ENCODE measurements around the gene TMEM129.
A peak's percentile ranks its signal among the peaks of the same experiment; 100 is the strongest.

TMEM129 gene

DNA sequence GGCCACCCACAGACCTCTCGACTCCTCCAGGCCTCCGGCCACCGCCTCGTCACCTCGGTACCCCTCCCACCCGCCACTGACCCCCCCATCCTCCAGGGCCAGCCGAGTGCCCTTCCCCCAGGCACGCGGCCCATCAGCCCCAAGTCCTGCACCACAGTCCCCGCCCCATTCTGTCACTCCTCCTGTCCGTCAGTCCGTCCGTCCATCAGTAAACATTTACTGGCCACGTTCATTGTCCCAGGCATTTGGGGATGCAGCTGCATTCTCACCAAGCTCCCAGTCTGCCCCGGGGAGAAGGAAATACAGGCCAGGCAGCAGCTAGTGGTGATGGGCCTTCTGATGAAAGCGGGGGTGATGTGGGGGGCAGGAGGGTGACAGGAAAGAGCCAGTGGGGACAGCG is 36.7 kb upstream of the TMEM129 start:
- no peak for DNase-seq

DNA sequence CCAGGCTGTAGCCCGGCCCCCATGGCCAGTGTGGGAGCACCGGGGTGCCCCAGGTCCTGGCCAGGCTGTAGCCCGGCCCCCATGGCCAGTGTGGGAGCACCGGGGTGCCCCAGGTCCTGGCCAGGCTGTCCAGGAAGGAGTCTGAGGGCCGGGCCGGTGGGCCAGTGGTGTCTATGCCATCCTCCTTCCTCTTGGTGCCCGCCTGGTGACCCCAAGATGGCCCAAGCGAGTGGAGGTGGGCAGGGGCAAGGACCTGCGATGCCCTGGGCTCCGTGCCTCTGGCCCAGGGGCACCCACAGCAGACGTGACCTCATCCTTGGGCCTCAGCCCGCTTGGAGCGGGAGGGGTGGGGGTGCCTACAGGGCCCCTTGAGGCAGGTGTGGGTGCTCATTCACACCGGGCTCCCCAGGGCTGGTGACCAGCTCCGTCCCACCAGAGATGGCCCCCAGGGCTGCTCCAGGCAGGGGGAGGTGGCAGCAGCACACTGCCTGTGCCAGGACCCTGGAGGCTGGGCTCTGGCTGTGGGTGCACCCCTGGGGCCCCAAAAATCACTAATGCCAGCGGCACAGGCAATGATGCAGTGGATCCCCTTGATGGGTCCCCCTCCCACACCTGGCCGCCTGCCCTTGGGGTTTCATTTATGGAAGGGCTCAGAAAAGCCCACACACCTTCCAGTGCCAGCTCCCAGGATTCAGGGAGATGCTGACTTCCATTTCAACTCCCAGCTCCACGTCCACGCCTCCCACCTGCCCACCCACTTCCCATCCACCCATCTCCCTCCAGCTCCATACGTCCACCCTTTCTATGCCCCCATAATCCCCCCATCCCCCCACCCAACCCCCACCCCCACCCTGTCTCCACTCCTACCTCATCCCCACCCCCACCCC is 36.0 kb upstream of the TMEM129 start:
- DNase-seq: no peak

DNA sequence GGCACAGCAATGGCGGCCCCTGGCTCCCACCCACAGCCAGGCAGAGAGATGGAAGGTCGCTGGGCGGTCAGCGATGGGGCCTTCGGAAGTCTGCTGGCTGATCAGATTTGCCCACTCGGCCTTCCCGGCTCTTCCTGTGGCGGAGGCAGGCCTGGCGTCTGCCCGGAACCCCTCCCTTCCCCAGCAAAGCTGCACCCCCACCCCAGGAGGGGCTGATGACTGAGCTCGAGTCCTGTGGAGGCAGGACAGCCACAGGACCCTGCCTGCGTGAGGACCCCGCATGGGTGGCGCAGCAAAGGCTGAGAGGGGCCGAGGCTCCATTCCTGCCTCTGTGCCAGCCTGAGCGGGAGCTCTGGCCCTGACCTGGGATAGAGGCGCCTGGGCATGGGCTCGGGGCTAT is 35.0 kb upstream of the TMEM129 start:
- no peak for DNase-seq

DNA sequence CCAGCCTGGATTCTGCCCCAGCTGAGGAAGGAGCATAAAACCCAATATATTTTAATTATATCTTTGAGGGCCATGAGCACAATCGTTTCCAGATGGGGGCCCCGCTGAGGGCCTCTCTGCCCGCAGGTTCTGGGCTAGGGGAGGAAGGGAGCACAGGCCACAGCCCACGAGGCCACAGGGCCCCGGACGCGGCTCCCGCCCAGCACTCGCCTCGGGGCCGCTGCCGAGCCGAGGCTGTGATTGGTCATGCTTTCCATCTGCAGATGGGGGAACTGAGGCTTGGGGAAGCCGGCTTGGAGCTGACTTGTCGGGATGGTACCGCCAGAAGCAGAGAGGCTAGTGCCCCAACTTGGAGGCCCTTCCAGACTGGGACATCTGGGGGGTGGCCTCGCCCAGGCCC is 34.2 kb upstream of the TMEM129 start:
- DNase-seq: no peak

DNA sequence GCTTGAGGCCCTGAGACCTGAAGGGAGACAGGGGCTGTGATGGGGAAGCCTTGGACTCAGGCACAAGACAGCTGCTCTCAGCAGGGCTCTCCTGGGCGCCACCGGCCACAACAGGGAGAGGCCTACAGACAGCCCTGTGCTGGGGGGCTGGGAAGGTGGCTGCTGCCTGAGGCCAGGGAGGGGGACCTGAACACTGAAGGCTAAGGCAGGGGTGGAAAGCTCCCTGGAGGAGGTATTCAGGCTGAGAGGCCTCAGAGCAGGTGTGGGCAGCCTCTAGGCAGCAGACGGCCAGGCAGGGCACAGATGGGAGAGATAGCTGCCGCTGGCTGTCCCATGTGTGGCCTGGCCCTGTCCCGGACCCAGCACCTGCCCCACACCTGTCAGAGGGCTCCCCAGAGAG is 33.2 kb upstream of the TMEM129 start:
- no peak for DNase-seq

DNA sequence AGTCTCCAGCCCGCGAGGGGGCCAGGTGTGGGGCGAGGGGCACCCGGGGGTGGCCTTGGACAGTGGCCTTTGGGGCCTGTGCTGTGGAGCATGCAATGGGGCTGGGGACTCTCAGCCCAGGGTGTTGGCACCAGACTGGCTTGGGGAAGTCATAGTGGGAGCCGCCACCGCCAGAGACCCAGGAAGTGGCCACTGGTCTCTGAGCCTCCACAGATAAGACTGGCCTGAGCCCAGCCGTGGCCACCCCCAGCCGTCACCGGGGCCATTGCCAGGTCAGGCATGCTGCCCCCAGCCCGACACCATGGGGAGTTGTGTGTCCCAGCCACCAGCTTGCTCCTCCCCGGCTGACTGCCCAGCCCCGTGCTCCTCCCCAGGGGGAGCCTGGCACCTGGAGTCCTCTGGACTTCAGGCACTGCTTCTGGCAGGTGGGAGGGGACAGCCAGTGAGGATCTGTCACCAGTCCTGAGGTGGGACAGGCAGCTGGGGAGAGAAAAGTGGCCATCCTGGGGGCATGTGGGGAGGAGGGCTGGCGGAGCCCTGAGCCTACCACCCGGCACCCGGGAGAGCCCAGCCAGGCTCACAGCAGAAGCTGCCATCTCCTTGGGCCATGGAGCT is 32.7 kb upstream of the TMEM129 start:
- no peak for DNase-seq

DNA sequence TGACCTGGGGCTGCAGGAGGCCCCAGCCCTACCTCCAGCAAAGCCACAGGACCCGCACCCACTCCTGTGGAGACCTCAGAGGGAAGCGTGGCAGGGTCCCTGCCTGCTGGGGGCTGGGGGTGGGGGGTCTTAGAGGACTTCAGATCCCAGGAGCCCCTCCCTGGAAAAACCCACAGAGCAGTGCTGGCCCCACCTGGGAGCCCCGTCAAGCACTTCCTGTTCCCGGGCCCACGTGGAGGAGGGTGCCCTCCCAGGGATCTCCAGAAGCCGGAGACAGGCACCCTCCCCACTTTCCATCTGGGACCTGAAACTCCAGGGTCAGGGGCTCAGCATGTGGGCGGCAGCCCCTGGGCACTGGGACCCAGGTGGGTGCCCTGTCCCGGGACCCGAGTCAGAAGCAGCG is 32.2 kb upstream of the TMEM129 start:
- no peak for DNase-seq

DNA sequence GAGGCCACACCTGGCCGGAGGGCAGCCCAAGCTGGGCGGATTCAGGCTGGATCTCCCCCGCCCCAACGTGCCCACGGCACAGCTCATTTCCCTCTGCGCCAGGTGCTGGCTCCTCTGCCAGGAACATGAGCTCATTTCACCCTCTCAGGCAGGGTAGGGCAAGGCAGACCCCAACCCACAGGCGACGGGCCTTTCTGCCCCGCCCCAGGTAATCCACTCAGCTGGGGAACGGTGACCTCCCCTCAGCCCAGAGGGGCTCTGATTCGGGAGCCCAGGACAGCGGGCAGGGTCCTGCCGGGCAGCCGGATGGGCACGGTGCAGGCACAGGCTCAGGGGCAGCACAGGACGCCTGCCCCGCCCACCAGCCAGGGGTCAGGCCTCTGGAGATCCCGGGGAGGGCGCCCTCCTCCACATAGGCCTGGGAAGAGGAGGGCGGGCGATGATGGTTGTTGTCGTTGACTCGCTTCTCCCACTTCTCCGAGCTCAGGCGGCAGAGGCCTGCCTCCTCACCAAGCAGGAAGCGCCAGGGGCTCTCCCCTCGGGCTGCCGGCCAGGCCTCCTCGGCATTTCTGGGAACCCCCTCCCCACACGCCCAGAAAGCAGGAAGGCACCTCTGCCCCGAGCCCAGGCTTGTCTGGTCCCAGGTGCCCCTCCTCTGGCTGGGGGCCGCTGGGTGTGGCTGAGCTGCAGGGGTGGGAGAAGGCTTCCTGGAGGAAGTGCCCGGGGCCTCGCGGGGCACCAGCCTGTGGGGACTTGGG is 31.3 kb upstream of the TMEM129 start:
- DNase-seq: peak; percentile 60

DNA sequence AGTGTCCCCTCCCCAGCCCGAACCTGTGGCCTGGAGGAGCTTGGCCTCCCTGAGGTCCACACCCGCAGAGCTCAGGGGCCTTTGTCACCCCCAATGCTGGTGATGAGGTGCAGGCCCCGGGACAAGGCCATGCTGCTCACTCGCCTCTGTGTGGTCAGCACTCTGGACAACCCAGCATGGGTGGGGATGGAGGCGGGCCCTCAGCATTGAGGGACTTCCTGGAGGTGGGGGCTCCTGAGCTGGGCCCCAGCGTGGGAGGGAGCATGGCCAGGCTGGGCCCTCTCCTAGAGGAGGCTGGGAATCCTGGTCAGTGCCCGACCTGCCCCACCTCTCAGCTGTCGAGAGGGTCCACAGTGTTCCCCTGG is 30.8 kb upstream of the TMEM129 start:
- DNase-seq: no peak

DNA sequence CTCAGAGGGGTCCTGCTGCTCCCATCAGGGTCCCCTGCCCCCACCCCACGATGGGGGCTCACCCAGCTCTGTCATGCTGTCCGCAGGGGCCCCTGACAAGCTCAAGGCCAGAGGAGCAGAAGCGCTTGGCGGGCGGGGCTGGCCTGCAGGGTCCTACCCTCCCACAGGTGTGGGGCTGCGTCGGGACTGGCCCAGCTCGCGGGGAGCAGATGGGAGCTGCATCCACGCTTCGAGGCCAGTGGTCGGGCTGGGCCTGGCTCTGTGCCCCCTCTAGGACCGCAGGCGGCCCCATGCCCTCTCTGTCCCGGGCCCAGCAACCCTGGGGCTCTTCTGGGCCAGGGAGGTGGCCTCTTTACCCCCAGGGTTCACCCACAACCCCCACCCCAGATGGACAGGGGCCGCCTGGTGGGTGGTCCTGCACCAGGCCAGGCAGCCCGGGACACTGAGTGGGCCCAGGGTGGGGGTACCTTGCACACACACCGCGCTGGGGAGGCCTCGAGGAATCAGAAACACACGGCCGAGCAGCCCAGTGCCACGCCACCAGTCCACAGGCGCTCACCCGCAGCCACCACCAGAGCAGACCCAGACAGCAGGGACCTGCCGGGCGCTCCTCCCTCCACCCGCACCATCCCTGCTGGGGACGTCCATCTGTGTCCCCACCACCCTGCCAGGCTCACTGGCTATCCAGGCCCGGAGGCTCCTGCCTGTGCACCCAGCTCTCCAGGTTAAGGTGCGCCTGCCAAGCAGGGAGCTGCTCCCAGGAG is 30.2 kb upstream of the TMEM129 start:
- no peak for DNase-seq

DNA sequence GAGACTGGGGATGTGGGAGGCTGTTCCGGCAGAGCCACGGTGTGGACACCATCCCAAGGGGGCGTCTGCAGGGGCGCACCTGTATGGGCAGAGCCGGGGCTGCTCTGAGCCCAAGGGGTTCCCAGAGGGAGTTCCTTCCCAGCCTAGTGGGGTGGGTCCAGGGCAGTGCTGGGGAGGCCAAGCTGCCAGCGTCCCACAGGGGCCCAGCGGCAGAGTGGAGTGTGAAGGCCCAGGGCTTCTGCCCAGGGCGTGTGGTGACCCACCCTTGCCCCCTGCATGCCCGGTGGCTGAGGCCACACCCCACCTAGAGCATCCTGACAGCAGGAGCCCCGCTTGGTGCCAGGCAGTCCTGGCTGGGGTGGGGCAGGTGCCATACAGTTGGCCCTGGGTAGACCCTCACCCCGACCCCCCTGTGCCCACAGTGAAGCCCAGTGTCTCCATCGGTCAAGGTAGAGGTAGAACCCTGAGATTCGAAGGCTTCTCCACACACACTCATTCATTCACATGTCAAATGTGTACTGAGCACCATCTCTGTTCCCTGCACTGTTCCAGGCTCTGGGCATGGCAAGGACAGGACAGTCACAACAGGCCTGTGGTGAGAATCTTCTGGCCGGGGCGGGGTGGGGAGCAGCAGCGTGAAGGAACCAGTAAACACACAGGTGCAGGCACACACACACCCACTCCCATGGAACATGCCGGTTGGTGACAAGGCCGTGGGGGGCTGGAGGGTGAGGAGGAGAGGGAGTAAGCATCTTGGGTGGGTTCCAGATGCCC is 29.4 kb upstream of the TMEM129 start:
- no peak for DNase-seq

DNA sequence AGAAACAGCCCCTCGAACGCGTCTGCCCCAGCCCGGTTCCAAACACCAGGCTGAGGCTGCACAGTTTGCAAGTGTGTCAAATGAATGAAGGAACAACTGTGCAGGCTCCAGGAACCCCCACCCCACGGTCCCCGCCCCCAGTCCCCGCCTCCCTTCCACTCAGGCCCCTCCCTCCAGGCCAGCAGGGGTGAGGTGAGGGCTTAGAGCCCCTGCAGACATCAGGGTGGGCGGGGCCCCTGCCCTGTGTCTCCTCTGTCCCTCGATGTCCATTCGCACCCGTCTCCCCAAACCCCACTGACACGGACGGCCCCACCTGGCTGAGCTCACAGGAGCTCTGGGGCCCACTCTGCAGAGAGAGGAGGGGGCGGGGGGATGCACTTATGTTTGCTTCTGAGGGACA is 28.7 kb upstream of the TMEM129 start:
- no peak for DNase-seq

DNA sequence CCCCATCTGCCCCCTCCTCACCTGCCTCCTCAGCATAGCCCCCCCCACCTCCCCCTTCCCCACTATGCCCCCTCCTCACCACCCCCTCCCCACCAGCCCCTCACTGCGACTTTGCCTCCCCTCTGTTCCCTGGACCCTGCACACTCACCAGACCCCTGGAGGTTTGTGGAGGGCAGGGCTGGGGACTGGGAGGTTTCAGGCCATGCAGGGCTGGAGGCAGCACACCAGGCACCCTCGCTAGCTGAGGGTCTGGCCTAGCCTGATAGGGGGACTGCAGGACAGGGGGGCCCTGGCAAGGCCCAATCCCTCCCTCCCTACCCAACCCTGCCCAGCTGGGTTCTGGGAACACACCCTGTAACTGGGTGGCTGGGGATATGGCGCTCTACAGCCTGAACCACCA is 28.2 kb upstream of the TMEM129 start:
- peak; percentile 67 for DNase-seq

DNA sequence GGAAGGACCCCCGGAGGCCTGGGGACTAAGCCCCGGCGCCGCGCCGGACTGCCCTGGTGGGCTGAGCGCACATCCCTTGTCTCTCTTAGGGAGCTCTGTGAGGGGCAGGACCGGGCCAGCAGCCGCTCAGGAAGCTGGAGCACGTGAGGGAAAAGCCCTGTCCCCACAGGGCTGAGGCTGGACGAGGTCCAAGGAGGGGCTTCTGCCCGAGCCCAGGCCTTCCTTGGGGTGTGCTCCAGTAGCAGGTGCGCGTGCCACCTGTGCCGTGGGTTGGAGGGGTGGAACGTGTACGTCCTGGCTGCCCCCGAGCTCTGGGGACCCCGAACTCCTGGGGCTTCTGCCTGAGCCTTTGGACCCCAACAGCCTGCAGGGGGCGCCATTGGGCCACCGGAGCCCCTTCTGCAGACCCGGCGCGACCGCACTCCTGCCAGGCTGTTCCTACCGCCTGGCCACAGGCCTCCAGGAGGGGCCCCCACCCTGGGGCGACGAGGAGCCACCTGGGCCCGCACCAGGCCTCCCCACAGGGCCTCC is 27.4 kb upstream of the TMEM129 start:
- DNase-seq: peak; percentile 95

DNA sequence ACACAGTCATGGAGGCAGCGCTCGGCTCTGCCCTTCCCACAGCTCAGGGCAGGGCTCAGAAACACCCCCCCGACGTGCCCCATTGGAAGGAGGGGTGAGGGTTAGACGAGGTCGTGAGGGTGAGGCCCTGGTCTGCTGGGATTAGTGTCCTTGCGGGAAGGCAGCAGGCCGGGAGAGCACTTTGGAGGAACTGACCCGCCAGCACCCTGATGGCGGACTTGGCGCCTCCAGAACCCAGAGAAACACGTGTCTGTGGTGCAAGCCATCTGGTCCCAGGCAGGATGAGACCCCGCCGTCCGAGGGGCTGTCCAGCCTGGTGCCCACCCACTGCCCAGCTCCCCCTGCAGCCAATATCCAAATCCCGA is 26.5 kb upstream of the TMEM129 start:
- DNase-seq: no peak

DNA sequence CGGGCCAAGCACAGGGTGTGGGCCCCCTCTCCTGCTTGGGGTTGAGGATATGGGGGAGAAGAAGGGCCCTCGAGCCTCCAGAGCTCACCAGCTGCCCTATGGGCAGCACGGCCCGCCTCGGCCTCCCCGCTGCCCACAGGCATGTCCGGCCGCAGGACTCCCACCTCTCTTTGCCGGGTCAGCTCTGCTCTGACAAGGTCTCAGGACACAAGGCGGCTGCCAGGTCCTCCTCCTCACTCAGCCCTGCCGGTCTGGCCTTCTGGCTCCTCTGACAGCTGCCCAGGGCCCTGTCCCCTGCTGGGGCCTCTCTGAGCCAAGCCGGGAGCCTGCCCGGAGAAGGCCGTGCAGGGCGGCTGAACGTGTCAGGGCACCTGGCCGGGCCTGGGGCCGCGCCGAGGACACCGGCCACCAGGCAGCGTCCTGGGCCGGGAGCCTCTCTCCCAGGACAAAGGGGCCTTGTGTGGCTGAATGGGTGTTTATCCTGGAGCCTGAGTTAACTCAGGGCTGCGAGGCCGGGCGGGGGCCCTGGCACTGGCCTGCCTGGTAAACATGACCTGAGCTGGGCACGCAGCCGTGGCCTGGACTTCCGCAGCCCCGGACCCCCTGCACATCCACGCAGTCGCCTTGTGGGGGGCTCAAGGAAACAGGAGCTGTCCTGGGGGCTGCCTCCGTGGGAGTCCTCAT is 25.9 kb upstream of the TMEM129 start:
- no peak for DNase-seq

DNA sequence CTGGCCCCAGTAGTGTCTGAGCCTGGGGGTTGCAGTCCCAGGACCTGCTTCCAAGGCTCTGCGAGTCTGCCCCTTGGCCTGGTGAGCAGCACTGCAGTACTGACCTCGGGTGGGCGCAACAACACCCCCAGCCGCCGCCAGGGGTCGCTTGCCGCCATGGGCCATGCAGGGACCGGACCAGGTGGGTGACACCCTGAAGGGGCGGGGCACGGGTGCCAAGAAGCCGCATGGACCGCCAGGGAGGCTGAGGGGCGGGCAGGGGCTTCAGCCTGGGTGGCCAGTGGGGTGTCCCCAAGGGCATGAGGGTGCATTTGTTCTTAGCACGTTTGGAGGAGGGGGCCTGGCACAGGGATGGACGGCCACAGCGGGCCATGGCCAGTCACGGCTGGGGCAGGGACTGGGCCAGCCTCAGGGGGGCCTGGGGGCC is 25.2 kb upstream of the TMEM129 start:
- DNase-seq: peak; percentile 92

DNA sequence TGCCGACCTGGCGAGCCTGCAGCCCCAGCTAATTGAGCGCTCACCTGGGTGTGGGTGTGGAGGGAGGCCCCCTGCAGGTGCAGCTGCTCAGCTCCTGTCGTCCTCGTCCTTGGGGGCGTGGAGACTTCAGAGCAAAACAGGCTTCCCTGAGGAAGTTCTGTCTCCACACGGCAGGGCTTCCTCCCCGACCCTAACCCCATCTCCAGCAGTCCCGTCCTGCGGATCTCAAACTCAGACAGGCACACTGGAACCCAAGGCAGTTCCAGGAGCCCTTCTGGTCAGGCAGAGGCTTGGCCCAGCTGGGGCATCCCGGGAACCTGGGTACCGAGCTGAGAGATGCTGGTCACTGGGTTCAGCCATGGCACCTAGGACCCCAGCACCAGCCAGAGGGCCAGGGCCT is 24.6 kb upstream of the TMEM129 start:
- DNase-seq: no peak

DNA sequence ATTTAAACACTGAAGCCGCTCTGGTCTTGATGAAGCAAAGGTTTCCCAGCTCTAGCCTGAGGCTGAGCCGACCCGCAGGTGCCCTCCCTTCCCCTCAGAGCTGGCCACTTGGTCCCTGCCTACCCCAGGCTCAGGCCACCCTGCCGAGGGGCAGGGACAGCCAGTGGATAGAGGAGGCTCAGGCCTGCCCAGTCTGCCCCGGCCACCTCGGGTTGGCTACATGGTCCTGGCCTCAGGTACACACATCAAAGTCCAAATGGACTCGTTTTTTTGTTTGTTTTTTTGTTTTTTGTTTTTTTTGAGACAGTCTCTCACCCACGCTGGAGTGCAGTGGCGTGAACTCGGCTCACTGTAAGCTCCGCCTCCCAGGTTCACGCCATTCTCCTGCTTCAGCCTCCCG is 24.0 kb upstream of the TMEM129 start:
- no peak for DNase-seq

DNA sequence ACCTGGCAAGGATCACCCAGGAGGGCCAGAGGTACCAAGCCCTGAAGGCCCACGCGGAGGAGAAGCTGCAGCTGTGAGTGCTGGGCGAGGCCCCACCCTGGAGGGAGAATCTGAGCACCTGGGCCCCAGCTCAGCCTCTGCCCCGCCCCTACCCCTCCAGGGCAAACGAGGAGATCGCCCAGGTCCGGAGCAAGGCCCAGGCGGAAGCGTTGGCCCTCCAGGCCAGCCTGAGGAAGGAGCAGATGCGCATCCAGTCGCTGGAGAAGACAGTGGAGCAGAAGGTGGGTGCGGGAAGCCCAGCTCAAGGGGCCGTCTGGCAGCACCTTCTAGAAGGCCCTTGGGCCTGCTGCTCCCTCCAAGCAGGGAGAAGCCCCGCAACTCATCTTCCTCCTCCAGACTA is 23.4 kb upstream of the TMEM129 start:
- no peak for DNase-seq

DNA sequence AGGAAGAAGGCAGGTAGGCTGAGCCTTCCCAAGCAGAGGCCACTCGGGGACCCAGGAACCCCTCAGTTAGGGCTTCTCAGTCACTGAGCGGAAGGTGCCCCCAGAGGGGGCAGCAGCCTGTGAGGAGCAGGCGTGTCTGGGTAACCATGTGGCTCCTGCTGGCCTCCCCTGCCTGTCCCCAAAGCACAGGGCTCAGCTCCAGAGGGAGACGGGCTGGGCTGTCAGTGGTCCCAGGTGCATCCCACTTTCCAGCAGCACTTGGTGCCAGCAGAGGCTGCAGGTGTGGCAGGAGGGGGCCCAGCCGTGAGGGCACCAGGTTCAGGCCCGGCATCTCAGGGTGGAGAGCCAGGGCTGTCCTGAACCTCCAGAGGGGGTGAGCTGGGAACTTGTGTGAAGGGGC is 22.9 kb upstream of the TMEM129 start:
- DNase-seq: no peak

DNA sequence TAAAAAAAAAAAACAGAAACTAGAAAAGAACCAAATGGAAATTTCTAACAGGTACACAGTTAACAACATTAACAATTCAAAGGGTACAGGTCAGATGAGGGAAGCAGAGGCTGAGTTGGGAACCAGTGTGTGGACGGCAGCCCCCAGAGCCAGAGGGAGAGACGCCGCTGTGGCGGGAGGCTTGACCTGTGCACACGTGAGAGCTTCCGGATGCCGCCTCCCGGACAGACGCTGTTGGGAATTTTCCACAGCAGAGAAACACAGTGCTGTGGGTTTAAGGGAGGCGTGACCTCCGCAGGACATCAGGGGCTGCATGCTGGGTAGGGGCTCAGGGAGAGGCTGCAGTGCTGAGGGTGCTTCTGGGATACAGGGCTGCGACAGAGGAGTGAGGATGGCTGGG is 22.4 kb upstream of the TMEM129 start:
- no peak for DNase-seq
